ENCODE measurements around the gene WNK2. TPM values are rescaled to one million over a fixed set of nuclear protein-coding genes. Genes with fewer than 3 reads are reported as not detected.

The WNK2 gene
- total and polyA plus RNA-seq, 2 of the 4 experiments (the other 2 are of a cell fraction), result not detected

- no peak overlapping the region for H3K56ac ChIP-seq (ENCODE audit: extremely low read depth, insufficient read depth, low read length)
- H2BK20ac ChIP-seq (ENCODE audit: low read depth, low read length), result no peak overlapping the region
- no peak overlapping the region for H4K5ac ChIP-seq (ENCODE audit: low read depth, low read length)
- dilution Hi-C loops (cut with HindIII; ENCODE audit: low sequenced_read_pairs, unreplicated experiment), result no loop called here
- intact Hi-C loops (cut with micrococcal nuclease), result no loop called here
- ATAC-seq (ENCODE audit: low read depth) (no peak), DNase-seq (no peak)
- H3K4me3 ChIP-seq (ENCODE audit: insufficient read depth, low read depth, low read length), result no peak overlapping the region
- no peaks in the 10 kb centered on the region; the same call in 1 of the 2 replicates for H4K20me1 ChIP-seq (ENCODE audit: insufficient read depth, low read length)
- no peak overlapping the region for H3K23ac ChIP-seq (ENCODE audit: low read depth, low read length)
- no peak overlapping the region for H2AFZ ChIP-seq (replicated peaks; ENCODE audit: low read length, poor library complexity)
- peaks cover 4% of the 10 kb centered on the region for H3K9me3 ChIP-seq (ENCODE audit: control insufficient read depth, insufficient read depth, low read length)
- no peaks in the 10 kb centered on the region for H3K36me3 ChIP-seq (ENCODE audit: control insufficient read depth, insufficient read depth, low read length)
- H3K27me3 ChIP-seq (ENCODE audit: control insufficient read depth, insufficient read depth, low read length), result no peaks in the 10 kb centered on the region
- H4K8ac ChIP-seq (ENCODE audit: low read depth in 2 of 2, low read length in 2 of 2), result no peak overlapping the region
- POLR2A ChIA-PET (ENCODE audit: unreplicated experiment), result no interaction called here
- no peak overlapping the region for H2AK9ac ChIP-seq (replicated peaks; ENCODE audit: low read depth, low read length, poor library complexity)
- no peak for TF ChIP-seq MAZ (IDR thresholded peaks at IDR 0.05; ENCODE audit: borderline replicate concordance, low read depth, low read length)
- no peak for TF ChIP-seq RCOR1 (IDR thresholded peaks at IDR 0.05; ENCODE audit: insufficient replicate concordance, low read length)
- TF ChIP-seq CHD1 (IDR thresholded peaks at IDR 0.05; ENCODE audit: low read depth, low read length), result no peak
- no peak for TF ChIP-seq FOS (IDR thresholded peaks at IDR 0.05; ENCODE audit: low read depth, low read length)
- no peak for TF ChIP-seq USF2 (IDR thresholded peaks at IDR 0.05; ENCODE audit: low read depth, low read length)
- TF ChIP-seq RFX5 (IDR thresholded peaks at IDR 0.05; ENCODE audit: low read depth, low read length), result no peak
- TF ChIP-seq MAFK (IDR thresholded peaks at IDR 0.05; ENCODE audit: low read depth, low read length), result no peak
- TF ChIP-seq CTCF (conservative IDR thresholded peaks at IDR 0.05; ENCODE audit: low read depth, low read length), result no peak
- no peak for TF ChIP-seq ELK1 (IDR thresholded peaks at IDR 0.05; ENCODE audit: borderline replicate concordance, low read depth, low read length)
- TF ChIP-seq NFE2L2 (IDR thresholded peaks at IDR 0.05; ENCODE audit: low read depth, low read length), result no peak
- TF ChIP-seq CEBPB (IDR thresholded peaks at IDR 0.05; ENCODE audit: low read depth, low read length), result no peak
- no peak for TF ChIP-seq RAD21 (IDR thresholded peaks at IDR 0.05; ENCODE audit: low read length)
- no peak for TF ChIP-seq POLR2A (IDR thresholded peaks at IDR 0.05; ENCODE audit: low read depth, low read length)
- no peak for TF ChIP-seq BHLHE40 (IDR thresholded peaks at IDR 0.05; ENCODE audit: low read depth, low read length)
- no peak for TF ChIP-seq MXI1 (IDR thresholded peaks at IDR 0.05; ENCODE audit: borderline replicate concordance, low read depth, low read length)
- no peak for TF ChIP-seq SMC3 (IDR thresholded peaks at IDR 0.05; ENCODE audit: low read depth, low read length)
- H3K79me1 ChIP-seq (ENCODE audit: low read depth in 1 of 2, low read length in 2 of 2), result no peaks in the 10 kb centered on the region; a peak in 1 of 4 replicates
- no peak overlapping the region for H2AK5ac ChIP-seq (ENCODE audit: low read depth, low read length)
- no peak overlapping the region for H2BK120ac ChIP-seq (ENCODE audit: low read depth, low read length)
- peaks cover 7% of the 10 kb centered on the region for H3K4me1 ChIP-seq (ENCODE audit: control insufficient read depth, insufficient read depth, low read length)
- no peak overlapping the region for H2BK5ac ChIP-seq (ENCODE audit: low read depth, low read length, poor library complexity, severe bottlenecking)
- no peak overlapping the region for H2BK15ac ChIP-seq (ENCODE audit: low read depth, low read length)
- H3K4ac ChIP-seq (ENCODE audit: low read depth, low read length), result no peak overlapping the region
- no peak overlapping the region for H3K14ac ChIP-seq (replicated peaks; ENCODE audit: low read depth, low read length)
- CTCF ChIA-PET, result no interaction called here
- no peak overlapping the region for H3K4me2 ChIP-seq (ENCODE audit: low read depth, low read length)
- BruUV-seq (replicated peaks), result no TSS peak
- no peak overlapping the region for H3K9ac ChIP-seq (ENCODE audit: low read depth, low read length)
- no peaks in the 10 kb centered on the region for H3K9me1 ChIP-seq (ENCODE audit: insufficient read depth, low read length)
- in situ Hi-C loops (cut with MboI; ENCODE audit: low sequenced_read_pairs), result no loop called here
- H3K18ac ChIP-seq (ENCODE audit: low read depth, low read length), result no peak overlapping the region
- no peak overlapping the region for H3K27ac ChIP-seq (ENCODE audit: insufficient read depth, low read length)
- WGBS, 2 experiments (ENCODE audit: extremely low coverage in 2 of 2, insufficient read length in 1 of 2), result no CpG with 5 or more reads among the region's 2 CpGs
- H4K91ac ChIP-seq (ENCODE audit: insufficient read depth, low read depth, low read length), result no peak overlapping the region
These were observed 35.2 kb upstream of the WNK2 start for GRCh38 chr9:93148721-93149120.

All from IMR-90 (cell line).